ENCODE measurements around the gene JOSD2. TPM values are rescaled to one million over a fixed set of nuclear protein-coding genes. Genes with fewer than 3 reads are reported as not detected.

The JOSD2 gene
- total RNA-seq, 1 donor from 2014 or later = 21.0 TPM

DNA sequence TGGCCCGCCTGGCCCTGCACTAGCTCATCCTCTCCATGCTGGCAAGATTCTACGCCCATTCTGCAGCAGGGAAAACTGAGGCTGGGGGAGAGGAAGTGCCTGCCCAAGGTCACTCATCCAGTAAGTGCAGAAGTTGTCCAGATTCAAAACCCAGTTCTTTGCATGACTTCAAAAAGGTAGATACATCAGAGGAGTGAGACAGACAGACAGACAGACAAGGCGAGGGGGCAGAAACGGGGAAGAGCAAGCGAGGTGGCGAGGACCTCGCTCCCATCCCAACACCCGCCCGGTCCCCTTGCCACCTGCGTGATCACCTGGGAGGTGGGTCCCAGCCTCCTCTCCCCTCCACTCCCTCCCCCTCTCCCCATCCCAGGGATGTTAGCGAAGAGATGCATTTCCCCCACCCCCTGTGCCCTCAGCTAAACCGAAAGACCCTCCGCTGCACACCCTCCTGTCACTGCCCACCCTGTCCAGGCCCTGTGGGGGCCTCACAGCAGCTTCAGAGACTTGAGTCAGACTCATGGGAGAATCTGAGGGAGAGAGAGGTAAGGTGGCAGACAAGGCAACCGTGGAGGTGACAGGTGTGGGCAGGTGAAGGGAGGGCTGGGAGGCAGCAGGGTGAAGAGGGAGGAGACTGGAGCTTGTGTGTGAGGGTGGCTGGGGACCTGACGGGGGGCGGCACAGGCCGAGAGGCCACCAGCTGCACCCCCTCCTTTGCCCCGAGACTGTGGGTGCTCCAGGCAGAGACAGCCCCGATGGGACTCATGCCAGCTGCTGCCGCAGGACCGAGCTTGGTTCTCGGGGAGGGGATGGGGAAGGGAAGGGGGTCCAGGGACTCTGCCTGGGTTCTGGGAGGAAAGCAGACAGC lies 38.3 kb upstream of the JOSD2 start:
- Mint-ChIP-seq H3K27me3 (peaks cover 45% of the 10 kb centered on the region), H3K4me1 (peaks cover 4% of the 10 kb centered on the region), H3K27ac (no peak overlapping the region), H3K36me3 (ENCODE audit: low read depth) (no peaks in the 10 kb centered on the region), H3K4me3 (no peak overlapping the region), H3K9me3 (no peaks in the 10 kb centered on the region)
- ChIA-PET CTCF (no interaction called here), POLR2A (interaction anchor here (0.5 kb wide), 1 partner anchor 158 kb away, joined by 4 read pairs; no protein-coding TSS in a partner anchor)
- TF ChIP-seq, protein P1, sequence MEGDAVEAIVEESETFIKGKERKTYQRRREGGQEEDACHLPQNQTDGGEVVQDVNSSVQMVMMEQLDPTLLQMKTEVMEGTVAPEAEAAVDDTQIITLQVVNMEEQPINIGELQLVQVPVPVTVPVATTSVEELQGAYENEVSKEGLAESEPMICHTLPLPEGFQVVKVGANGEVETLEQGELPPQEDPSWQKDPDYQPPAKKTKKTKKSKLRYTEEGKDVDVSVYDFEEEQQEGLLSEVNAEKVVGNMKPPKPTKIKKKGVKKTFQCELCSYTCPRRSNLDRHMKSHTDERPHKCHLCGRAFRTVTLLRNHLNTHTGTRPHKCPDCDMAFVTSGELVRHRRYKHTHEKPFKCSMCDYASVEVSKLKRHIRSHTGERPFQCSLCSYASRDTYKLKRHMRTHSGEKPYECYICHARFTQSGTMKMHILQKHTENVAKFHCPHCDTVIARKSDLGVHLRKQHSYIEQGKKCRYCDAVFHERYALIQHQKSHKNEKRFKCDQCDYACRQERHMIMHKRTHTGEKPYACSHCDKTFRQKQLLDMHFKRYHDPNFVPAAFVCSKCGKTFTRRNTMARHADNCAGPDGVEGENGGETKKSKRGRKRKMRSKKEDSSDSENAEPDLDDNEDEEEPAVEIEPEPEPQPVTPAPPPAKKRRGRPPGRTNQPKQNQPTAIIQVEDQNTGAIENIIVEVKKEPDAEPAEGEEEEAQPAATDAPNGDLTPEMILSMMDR (IDR thresholded peaks at IDR 0.05) = no peak
- intact Hi-C loops (cut with micrococcal nuclease) = no loop called here
- DNase-seq (no peak), ATAC-seq (ENCODE audit: low read depth) (no peak)

DNA sequence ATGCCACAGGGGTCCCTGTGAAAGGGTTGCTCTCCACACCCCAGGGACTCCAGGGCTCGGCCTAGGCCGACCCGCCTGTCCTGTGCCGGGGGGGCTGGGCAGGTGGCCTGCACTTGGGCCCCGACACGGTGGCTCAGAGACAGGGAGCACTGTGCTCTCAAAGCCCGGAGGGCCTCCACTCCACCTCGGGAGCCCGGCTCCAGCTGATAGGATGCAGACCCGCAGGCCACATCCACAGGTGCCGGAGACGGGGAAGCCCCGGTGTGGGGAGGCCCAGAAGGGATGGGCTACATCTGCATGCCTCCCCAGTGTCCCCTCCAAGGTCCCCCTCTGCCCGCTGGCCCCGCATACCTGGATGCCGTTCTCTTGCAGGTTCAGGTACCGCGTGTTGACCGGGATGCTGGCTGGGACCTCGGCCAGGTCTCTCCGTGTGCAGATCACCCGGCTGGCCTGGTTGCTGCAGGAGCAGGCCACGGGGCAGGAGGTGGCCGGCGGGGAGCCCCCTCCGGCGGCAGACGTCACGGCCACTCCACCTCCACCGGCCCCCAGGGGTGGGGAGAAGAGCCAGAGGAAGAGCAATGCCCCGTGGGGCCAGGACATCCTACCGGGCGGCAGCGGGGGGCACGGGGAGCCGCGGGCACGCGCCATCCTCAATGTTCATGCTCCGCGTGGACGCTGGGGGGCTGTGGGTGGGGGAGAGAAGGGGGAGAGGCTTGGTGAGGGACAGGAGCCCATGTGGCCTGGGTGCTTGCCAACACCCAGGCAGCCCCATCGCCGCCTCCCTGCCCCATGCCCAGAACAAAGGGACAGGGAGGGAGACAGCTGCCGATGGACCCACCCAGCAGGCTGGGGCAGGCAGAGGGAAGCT lies 37.4 kb upstream of the JOSD2 start:
- peaks cover 40% of the 10 kb centered on the region for H3K27me3 Mint-ChIP-seq
- ChIA-PET CTCF (interaction anchor here (0.8 kb wide), 1 partner anchor 10 kb away, joined by 3 read pairs; no protein-coding TSS in a partner anchor), POLR2A (no interaction called here)
- TF ChIP-seq, protein P1 (IDR thresholded peaks at IDR 0.05) = no peak
- intact Hi-C loops (cut with micrococcal nuclease) = no loop called here
- no peak overlapping the region for H3K27ac Mint-ChIP-seq
- peaks cover 4% of the 10 kb centered on the region for H3K4me1 Mint-ChIP-seq
- H3K36me3 Mint-ChIP-seq (ENCODE audit: low read depth) = no peaks in the 10 kb centered on the region
- no peaks in the 10 kb centered on the region for H3K9me3 Mint-ChIP-seq
- DNase-seq (no peak), ATAC-seq (ENCODE audit: low read depth) (no peak)
- no peak overlapping the region for H3K4me3 Mint-ChIP-seq

DNA sequence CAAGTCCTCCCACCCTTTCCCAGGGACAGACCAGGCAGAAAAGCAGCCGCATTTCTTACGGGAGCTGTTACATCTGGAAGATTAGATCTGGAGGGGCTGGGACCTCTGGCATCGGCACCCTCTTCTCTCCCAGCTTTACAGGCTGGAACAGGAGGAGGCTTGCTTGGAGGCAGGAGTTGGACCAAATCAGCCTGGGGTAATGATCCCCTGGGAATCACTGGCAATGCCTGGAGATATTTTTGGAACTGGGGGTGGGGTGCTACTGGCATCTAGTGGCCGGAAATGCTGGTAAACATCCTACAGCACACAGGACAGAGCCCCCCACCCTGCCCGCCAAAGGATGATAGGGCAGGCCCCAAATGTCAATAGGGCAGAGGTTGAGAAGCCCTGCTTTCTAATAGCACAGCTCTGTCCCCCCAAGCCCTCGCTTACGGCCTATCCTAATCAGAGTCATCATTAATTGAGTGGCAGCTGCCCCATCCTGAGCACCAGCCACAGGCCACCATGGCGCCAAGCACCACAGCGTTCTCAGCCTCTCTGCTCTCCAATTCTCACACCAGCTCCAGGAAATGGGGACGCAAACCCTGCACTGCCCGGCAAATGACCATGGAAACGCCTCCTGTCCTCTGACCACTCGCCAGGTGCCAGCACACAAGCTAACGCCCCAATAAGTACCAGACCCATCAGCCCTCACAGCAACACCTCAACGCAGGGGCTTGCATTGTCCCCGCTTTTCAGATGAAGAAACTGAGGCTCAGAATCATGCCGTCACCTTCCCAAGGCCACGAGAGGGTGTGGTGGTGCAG lies 36.6 kb upstream of the JOSD2 start:
- intact Hi-C loops (cut with micrococcal nuclease) = no loop called here
- no peaks in the 10 kb centered on the region for H3K36me3 Mint-ChIP-seq (ENCODE audit: low read depth)
- ATAC-seq (ENCODE audit: low read depth) = no peak
- DNase-seq = no peak
- no peak overlapping the region for H3K27ac Mint-ChIP-seq
- peaks cover 31% of the 10 kb centered on the region for H3K27me3 Mint-ChIP-seq
- ChIA-PET CTCF (interaction anchor here (0.8 kb wide), 1 partner anchor 9 kb away, joined by 3 read pairs; no protein-coding TSS in a partner anchor), POLR2A (no interaction called here)
- peaks cover 4% of the 10 kb centered on the region for H3K4me1 Mint-ChIP-seq
- H3K9me3 Mint-ChIP-seq = no peaks in the 10 kb centered on the region
- H3K4me3 Mint-ChIP-seq = no peak overlapping the region
- TF ChIP-seq, protein P1 (IDR thresholded peaks at IDR 0.05) = no peak

DNA sequence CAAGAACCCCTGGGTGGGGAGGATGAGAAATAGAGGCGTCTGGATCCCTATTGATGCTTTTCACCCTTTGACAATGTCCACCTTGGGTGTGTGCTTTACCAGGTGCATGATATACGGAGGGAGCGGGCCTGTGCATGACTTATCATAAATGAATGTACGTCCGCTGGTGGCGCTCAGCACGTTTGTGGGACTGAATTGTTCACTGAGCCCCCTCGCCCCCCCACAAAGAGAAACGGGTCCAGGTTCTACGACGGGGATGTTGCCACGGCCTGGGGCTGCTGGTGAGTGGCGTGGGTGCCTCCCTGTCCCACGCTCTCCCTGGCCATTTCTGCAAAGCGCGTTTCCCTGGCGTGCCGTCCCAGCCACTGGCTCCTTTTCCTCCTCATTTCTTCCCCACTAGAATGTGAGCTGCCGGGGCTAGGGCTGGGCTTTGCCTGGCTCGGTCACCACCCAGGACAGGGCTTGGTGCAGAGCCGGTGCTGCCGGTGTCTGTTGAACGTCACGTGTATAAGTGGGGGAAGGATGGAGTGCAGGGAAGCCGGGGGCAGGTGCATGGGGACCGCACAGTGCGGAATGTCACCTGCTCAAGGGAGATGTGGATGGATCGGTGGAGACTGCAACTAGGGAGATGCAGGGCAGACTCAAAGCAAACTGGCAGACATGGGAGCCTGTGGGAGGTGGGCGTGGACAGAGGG lies 35.7 kb upstream of the JOSD2 start:
- Mint-ChIP-seq H3K27ac (no peak overlapping the region), H3K9me3 (no peaks in the 10 kb centered on the region), H3K36me3 (ENCODE audit: low read depth) (no peaks in the 10 kb centered on the region), H3K4me3 (no peak overlapping the region), H3K4me1 (no peaks in the 10 kb centered on the region), H3K27me3 (peaks cover 25% of the 10 kb centered on the region)
- intact Hi-C loops (cut with micrococcal nuclease) = no loop called here
- ChIA-PET CTCF (no interaction called here), POLR2A (no interaction called here)
- ATAC-seq (ENCODE audit: low read depth) = no peak
- no peak for DNase-seq
- TF ChIP-seq, protein P1 (IDR thresholded peaks at IDR 0.05) = no peak

Measured in activated B cell treated with CpG ODN at 0.5 μM for 24 hours (primary cell).